HG03025 (cell line): ENCODE data around the gene ZDHHC4.

Experiments
- ATAC-seq: cut with Tn5 transposase; IDR thresholded peaks from one replicate; pipeline ENCODE4 v1.9.1; 2021; ENCODE audit warnings: mild to moderate bottlenecking, moderate library complexity; ENCODE audit not compliant: unreplicated experiment, low FRiP score

The ZDHHC4 gene

GRCh38 chr7:6604458-6604857 is 27.2 kb downstream of the ZDHHC4 start:
- ATAC-seq = no peak

GRCh38 chr7:6606866-6607583 is 29.8 kb downstream of the ZDHHC4 start:
- no peak for ATAC-seq

GRCh38 chr7:6607651-6608051 is 30.4 kb downstream of the ZDHHC4 start:
- no peak for ATAC-seq

GRCh38 chr7:6608081-6608480 is 30.8 kb downstream of the ZDHHC4 start:
- ATAC-seq = no peak

GRCh38 chr7:6608794-6609193 is 31.5 kb downstream of the ZDHHC4 start:
- no peak for ATAC-seq

GRCh38 chr7:6612819-6613218 is 35.6 kb downstream of the ZDHHC4 start:
- no peak for ATAC-seq

- ATAC-seq = no peak
Observed at GRCh38 chr7:6613706-6614105, 36.5 kb downstream of the ZDHHC4 start.

GRCh38 chr7:6614953-6615722 is 37.9 kb downstream of the ZDHHC4 start, which contains the start of gene ZNF853:
Gene ZNF853 (plus strand): TSS chr7:6615610. CDS start chr7:6616175, 565 bp downstream.
- ATAC-seq = no peak

- ATAC-seq = no peak
Observed at GRCh38 chr7:6615723-6616555, 38.7 kb downstream of the ZDHHC4 start.

- no peak for ATAC-seq
Observed at GRCh38 chr7:6616854-6617643, 39.8 kb downstream of the ZDHHC4 start.

GRCh38 chr7:6618621-6619020 is 41.4 kb downstream of the ZDHHC4 start:
- no peak for ATAC-seq

GRCh38 chr7:6619961-6620360 is 42.7 kb downstream of the ZDHHC4 start:
- ATAC-seq = no peak

GRCh38 chr7:6621195-6622133 is 44.2 kb downstream of the ZDHHC4 start:
- no peak for ATAC-seq

- no peak for ATAC-seq
Observed at GRCh38 chr7:6622134-6622710, 45.0 kb downstream of the ZDHHC4 start.

- ATAC-seq = no peak
Observed at GRCh38 chr7:6623589-6624245, 46.5 kb downstream of the ZDHHC4 start.

- no peak for ATAC-seq
Observed at GRCh38 chr7:6624246-6624611, 47.0 kb downstream of the ZDHHC4 start.

- no peak for ATAC-seq
Observed at GRCh38 chr7:6628045-6628444, 50.8 kb downstream of the ZDHHC4 start.
